Measurements from ENCODE around the gene UNKL.

UNKL gene

GRCh38 chr16:1431497-1432270 lies 17.2 kb upstream of the UNKL start:
- no peak for DNase-seq (ENCODE audit: low read depth)

- no peak for DNase-seq (ENCODE audit: low read depth)
These were observed 16.4 kb upstream of the UNKL start, which contains the start of gene PERCC1 for GRCh38 chr16:1430759-1431496. PERCC1 (plus strand) TSS chr16:1431078; CDS start chr16:1432594, 1,516 bp downstream.

DNA sequence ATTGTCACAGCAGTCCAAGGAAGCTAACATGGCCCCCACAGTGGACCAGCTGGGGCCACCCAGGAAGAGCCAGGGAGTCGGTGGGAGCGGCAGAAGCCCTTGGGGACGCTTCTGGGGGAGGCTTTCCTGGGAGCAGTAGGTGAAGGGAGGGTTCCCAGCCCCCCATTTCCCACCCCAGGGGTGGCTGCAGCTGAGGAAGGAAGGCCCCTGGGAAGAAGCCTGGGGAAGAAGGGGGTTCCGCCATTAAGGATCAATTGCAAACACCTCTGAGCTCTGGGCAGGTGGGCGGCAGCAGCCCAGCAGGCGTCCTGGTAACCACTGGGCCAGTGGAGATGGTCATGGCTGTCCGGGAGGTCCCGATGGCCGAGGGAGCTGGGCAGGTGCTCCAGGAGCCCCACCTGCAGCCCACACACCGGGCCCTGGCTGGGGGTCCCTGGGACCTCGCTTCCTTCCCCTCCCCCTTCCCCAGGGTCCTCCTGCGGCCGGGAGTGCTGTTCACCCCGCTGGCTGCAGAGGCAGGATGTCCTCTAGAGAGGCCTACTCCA lies 15.8 kb upstream of the UNKL start:
- DNase-seq (ENCODE audit: low read depth), result no peak

- DNase-seq (ENCODE audit: low read depth), result no peak
These were observed 15.1 kb upstream of the UNKL start for GRCh38 chr16:1429631-1430030.

DNA sequence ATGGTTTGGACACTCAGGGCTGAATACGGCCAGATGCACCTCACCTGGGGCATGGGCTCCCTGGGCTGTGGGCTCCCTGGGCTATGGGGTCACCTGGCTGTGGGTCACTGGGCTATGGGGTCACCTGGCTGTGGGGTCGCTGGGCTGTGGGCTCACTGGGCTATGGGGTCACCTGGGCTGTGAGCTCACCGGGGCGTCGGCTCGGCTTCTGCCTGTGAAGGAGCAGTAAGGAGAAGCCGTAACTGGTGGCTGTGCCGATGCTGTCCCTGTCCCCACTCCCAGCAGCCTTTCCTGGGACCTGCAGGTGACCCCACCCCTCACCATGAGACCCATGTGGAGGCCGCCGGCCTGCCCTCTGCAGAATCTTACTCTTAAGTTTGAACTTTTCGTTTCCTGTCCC lies 14.5 kb upstream of the UNKL start:
- no peak for DNase-seq (ENCODE audit: low read depth)

- DNase-seq (ENCODE audit: low read depth), result no peak
These were observed 14.0 kb upstream of the UNKL start for GRCh38 chr16:1428511-1428910.

- DNase-seq (ENCODE audit: low read depth), result no peak
These were observed 13.3 kb upstream of the UNKL start for GRCh38 chr16:1427473-1428461.

DNA sequence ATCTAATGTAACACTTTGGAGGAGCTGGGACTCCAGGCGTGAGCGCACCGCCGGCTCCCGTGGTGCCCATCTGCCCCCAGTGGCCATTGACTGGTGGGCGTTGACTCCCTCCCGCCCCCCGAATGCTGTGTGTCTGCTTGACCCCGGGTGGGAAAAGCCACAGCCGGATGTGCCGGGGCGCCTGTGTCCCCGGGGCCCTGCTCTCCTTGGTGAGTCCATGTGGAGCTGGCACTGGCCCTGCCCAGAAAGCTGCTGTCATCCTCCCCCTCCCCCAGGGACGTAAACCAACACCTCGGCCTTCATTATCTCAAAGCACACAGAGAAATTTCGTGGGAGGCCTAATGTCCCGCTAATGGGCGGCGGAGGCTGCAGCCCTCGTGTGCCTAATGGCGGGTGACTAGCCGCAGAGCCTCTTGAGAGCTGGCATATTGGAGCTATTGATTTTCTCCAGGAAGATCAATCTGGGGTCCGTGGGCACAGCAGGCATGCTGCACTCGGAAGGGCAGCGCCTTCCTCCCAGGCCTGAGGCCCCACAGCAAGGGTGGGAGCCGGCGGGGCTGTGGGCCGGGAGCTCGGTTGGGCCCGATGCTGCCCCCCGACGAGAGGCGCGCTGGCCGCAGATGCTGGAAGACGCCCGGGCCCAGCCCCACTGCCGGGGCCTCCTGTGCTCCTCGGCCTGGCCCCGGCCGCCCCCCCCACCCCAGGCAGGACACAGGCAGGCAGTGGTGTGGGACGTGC lies 12.4 kb upstream of the UNKL start:
- DNase-seq (ENCODE audit: low read depth), result no peak

DNA sequence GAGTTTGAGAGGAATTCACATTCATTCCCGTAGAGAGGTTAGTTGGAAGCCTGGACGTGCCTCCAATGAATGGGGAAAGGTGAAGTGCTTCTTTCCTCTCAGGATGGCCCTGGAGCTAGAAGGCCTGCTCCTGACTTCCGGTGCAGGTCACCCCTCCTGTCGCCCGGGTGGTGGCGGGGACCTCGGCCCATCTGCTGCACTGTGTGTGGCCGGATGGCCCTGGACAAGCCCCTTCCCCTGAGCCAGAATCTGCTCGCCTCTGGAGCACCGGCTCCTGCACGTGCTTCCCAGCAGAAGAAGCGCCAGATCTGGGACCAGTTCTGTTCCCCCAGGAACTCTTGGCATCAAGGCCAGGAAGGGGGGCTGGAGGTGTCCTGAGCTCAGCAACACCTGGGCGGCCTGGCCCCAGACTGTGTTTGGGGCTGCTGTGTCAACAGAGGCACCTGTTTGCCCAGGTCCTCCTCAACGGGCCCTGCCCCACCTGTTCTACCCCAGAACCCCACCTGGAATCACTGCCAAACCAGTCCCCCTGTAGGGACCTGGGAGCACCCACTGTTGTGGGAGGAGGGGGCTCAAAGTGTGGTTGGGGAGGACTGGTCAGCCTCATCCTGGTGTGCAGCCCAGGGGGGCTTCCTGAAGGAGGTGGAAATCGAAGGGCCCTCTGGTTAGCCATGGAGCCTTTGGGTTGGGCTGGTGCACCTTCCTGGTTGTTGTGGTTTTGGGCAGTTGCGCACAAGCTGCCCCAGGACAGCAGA lies 11.3 kb upstream of the UNKL start:
- no peak for DNase-seq (ENCODE audit: low read depth)

GRCh38 chr16:1424028-1424427 lies 9.5 kb upstream of the UNKL start:
- no peak for DNase-seq (ENCODE audit: low read depth)

- no peak for DNase-seq (ENCODE audit: low read depth)
These were observed 7.6 kb upstream of the UNKL start for GRCh38 chr16:1422076-1422475.

GRCh38 chr16:1420111-1420539 lies 5.6 kb upstream of the UNKL start:
- DNase-seq (ENCODE audit: low read depth), result no peak

GRCh38 chr16:1416521-1416941 lies 2.0 kb upstream of the UNKL start:
- no peak for DNase-seq (ENCODE audit: low read depth)

DNA sequence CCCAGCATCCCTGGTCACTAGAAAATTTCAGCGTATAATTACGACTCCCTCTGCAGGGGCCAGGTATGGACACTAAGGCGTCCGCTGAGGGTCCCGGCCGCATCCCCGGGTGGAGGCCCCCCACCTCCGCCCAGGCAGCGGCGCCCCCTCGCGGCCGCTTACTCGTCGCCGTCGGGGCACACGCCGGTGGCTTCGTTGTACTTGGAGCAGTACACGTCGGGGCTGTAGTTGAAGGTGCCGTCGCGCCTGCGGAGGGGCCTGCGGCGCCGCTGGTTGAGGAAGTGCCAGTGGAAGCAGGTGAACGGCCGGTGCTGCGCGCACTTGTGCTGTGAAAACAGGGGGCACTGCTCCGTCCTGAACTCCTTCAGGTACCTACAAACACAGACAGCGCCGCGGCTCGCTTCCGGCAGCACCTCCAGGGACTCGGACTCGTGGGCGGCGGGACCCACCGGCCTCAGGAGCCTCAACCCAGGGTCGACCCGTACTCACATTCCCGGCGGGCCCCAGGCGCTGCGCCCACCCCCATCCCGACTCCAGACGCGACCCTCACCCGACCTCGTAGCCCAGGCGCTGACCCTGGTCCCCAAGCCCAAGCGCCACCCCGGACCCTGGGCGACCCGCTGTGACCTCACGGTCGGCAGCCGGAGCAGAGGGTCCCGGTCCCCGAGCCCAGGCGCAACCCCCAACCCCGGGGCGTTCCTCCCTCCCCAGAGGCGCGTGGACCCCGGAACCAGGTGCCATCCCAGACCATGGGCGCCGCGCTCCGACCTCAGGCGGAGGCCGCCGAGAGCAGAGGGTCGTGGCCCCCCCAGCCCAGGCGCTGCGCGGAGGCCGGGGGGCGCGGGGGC lies 596 bp downstream of the UNKL start:
- DNase-seq (ENCODE audit: low read depth), result no peak

DNA sequence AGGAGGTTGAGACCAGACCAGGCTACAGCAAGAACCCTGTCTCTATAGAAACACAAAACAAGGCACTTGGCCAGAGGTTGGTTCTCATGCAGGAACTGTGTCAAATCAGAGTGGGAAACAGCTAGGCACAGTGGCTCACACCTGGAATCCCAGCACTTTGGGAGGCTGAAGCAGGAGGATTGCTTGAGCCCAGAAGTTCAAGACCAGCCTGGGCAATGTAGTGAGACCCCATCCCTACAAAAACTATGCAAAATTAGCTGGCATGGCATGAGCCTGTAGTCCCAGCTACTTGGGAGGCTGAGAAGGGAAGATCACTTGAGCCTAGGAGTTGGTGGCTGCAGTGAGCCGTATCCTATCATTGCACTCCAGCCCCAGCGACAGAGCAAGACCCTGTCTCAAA lies 1.7 kb downstream of the UNKL start:
- DNase-seq (ENCODE audit: low read depth), result no peak

GRCh38 chr16:1408171-1408837 lies 6.2 kb downstream of the UNKL start:
- peak; percentile 89 for DNase-seq (ENCODE audit: low read depth)

GRCh38 chr16:1407753-1408152 lies 6.8 kb downstream of the UNKL start:
- no peak for DNase-seq (ENCODE audit: low read depth)

DNA sequence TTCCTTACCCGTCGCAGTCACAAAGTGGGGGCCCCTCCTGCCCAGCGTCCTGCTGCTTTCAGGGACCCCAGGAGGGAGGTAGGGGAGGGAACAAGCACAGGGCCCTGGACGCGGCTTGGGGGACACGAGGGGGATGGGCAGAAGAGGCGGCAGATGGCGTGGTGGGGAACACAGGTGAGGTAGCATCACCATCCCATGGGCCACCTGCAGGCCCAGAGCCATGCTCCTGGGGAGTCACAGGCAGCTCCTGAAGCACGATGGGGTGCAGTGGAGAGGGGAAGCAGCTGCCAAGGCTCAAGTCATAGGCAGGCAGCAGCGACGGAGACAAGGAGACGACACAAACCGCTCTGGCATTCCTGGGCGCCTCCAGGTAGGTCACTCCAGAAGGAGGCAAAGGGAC lies 10.8 kb downstream of the UNKL start:
- no peak for DNase-seq (ENCODE audit: low read depth)

DNA sequence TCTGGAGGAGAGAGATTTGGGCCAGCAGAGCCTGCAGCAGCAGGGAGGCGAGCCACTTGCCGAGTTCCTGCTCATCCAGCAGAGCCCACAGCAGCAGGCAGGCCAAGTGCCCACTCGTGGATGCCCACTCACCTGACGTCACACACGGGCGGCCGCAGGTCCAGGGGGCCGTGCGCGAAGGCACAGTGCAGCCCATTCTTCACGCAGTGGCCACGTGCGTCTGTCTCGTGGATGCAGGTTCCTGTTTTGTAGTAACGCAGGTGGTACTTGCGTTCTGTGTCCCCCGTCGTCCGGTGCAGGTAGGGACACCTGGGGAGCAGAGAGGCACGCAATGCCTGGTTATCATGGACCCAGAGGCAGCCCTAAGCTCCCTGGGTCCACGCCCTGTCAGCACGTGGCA lies 11.5 kb downstream of the UNKL start:
- no peak for DNase-seq (ENCODE audit: low read depth)
